ENCODE measurements around the gene SULT6B1. TPM values are rescaled to one million over a fixed set of nuclear protein-coding genes. Genes with fewer than 3 reads are reported as not detected.
"Not testable (repeated sequence)": the region's sequence is repeated elsewhere in the genome, so short reads cannot be mapped to it uniquely, and the experiment has no call there.

SULT6B1 gene, protein sequence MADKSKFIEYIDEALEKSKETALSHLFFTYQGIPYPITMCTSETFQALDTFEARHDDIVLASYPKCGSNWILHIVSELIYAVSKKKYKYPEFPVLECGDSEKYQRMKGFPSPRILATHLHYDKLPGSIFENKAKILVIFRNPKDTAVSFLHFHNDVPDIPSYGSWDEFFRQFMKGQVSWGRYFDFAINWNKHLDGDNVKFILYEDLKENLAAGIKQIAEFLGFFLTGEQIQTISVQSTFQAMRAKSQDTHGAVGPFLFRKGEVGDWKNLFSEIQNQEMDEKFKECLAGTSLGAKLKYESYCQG
- not detected in 2 replicates for total RNA-seq (2014; rRNA removed; shearing (Covaris generic))

DNA sequence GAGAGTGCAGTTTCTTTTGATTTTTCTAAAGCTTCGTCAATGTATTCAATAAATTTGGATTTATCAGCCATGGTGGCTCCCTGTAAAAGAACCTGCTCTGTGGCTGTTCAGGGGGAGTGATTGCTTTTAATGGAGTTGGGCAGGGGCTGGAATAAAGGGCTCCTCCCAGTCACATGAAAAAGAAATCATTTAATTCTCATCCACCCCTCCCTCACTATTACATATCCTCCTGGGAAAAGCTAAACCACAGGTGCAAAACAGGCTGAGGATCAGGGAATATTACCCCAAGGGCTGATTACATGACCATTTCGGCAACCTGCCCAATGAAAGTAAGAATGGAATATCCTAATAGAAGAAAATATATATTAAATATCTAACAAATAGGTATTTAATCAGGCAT, at the start of gene SULT6B1:
Gene SULT6B1 (minus strand): TSS at position 101 of the 400 bp plus-strand sequence. CDS start 30 bp downstream, at position 71.
- no peak for DNase-seq (ENCODE audit: low read depth)

DNA sequence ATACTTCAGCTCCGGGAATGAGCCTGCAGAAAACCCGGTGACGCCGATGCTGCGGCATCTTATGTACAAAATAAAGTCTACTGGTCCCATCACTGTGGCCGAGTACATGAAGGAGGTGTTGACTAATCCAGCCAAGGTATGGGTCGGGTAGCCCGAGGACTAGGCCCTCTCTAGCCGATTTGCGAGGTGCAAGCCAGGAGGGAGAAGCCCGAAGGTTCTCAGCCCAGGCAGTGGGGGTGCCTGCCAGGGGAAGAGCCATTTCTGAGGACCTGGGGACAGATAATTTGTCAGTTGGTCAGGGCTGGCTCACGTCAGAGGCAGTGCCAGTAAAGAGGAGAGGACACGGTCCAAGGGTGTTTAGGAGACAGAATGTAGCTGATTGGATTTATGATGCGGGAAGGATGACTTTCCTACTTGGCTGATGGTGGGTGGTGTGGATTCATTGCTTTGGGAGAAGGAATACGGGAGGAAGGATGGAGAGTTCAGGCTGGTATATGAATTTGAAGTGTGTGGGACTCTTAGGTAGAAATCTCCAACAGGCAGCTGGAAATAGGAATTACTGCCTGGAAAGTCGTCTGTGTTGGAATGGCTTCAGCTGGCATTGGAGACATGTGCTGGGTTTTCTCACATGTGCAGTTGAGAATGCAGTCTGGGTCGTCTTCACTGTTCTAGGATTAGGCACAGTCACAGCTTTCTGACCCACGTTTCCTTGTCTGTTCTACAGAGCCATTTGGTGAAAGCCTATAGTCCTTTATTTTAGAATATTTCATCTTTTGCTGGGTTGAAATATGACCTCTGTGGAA, 43.9 kb upstream of the SULT6B1 start:
- DNase-seq (ENCODE audit: low read depth), result peak; percentile 23

DNA sequence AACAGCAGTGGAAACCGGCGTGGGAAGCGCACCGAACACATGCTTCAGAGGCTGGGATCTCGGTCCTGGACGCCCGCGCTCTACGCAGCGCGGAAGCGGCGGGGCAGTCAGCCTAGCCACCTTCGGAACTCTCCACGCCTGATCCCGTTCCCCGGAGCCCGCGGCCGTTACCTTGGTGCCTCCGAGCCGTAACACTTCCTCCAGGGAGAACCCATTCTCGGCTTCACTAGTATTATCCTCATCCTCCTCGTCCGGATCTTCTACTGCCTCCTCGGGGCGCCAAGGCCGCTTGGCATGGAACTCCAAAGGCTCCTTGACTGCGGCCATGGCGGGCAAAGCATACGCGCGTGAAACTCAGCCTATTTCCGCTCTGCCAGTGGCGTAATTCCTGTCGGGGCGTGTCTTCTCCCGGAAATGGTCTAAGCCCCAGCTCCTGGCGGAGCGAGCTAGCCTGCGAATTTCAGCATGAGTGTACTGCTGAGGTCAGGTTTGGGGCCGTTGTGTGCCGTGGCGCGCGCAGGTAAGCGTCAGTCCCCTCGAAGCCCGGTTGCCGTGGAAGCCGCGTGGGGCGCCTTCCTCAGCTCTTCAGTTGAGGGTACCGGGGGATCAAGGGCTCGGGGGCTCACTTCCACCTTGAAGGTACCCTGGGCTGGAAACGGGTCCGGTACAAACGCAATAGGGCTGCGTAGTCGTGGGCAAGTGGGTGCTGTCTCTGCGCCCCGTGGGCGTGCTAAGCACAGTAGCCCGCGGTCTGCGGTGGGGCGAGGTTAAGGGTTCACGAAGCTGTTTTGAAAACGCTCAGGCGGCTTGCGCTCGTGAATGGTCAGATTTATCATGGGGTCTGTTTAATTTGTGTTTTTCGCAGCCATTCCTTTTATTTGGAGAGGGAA, 43.0 kb upstream of the SULT6B1 start, which contains the start of the genes CEBPZ and NDUFAF7:
Gene CEBPZ (minus strand): TSS at position 356 of the 890 bp plus-strand sequence. CDS start 29 bp downstream, at position 327.
Gene NDUFAF7 (plus strand): TSS at position 418 of the 890 bp plus-strand sequence. CDS start 48 bp downstream, at position 466.
- peak; percentile 94 for DNase-seq (ENCODE audit: low read depth)

DNA sequence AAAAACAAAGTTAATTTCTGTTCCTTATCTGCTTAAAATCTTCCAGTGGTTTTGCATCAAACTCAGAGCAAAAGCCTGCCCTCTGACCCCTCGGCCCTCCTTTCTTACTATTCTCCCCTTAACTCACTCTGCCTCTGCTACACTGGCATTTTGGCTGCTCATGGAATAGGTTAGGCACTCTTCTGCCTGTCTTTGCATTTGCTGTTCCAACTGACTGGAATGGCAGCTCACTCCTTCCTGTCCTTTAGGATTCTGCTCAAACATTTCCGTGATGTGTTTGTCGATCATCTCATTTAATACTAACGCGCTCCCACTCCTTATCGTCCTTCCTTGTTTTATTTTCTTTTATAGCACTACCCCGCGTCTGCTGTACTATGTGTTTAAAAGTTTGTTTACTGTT, 42.1 kb upstream of the SULT6B1 start:
- peak; percentile 14 for DNase-seq (ENCODE audit: low read depth)

DNA sequence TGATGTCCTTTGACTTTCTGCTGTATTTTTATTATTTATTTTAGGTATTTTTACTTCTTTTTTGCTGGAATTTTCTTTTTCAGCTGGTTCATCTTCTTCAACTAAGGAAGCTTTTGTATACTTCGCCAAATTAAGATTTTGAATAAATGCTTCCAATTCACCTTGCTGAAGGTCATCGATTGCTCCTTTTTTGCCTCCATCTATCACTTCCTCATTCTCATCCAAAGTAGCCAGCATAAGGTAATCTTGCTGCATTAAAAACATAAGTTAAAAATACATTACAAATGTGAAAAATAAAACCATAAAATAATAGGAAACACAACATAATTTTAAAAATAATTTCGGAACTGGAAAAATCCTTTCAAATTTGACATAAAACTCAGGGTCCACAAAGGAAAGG, 40.3 kb upstream of the SULT6B1 start:
- no peak for DNase-seq (ENCODE audit: low read depth)

DNA sequence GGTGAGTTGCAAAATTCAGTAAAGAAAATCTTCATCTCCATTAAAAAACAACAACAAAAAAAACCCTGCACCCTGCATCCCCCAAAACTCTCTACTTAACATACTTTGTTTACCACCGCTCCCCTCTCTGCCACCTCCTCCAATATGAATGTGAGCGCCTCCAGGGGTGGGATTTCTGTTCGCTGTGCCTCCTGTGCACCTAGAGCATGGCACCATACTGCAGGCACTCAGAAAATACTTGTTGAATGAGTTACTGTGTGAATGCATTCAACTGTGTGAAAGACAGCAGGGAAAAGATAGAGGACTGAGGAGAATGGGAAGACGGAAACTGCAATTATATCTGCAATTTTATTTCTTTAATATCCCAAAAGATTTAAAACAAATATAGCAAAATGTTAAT, 38.4 kb upstream of the SULT6B1 start:
- no peak for DNase-seq (ENCODE audit: low read depth)

DNA sequence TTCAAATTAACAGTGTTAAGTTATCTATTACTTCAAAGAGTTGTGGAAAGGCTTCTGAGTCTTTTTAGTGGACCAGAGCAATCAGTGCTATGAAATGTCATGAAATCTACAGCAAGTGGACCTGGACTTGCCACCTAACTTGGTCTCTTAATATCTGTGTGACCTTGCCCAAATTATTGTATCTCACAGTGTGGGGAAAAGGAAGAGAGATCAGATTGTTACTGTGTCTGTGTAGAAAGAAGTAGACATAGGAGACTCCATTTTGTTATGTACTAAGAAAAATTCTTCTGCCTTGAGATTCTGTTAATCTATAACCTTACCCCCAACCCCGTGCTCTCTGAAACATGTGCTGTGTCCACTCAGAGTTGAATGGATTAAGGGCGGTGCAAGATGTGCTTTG, 36.7 kb upstream of the SULT6B1 start:
- DNase-seq (ENCODE audit: low read depth), result not testable (repeated sequence)

DNA sequence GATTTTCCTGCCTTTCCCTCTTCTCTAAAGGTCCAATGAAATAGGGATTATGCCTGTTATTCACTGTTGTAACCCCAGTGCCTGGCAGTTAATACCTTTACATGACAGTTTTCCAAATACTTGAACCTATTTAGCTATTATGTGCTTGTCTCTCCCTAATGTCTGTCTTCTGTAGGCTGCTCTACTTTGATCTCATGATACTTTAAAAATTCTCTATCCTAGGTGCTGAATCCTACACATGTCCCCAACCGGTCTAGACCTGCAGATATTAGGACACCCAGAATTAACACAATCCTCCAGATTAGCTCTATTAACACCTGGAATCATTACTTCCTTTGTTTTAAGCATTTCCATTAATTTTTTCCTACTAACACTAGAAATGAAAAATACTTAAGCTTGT, 35.6 kb upstream of the SULT6B1 start:
- no peak for DNase-seq (ENCODE audit: low read depth)

DNA sequence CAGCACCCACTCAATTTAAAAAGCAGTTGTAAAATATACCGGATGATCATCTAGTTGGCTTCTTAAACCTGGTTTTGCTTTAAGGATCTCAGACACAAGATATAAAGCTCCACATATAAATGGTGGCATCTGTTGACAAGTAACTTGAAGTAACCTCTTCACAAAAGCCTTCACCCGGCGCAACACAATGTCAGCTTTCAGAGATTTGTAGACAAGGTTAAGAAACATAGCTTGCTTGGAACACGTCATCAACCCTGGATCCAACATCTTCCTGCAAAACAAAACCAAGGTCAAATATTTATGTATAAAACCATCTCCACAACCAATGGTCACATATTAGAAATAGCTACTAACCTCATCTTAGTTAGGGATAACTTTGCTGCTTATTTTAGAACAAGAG, 34.7 kb upstream of the SULT6B1 start:
- DNase-seq (ENCODE audit: low read depth), result no peak

DNA sequence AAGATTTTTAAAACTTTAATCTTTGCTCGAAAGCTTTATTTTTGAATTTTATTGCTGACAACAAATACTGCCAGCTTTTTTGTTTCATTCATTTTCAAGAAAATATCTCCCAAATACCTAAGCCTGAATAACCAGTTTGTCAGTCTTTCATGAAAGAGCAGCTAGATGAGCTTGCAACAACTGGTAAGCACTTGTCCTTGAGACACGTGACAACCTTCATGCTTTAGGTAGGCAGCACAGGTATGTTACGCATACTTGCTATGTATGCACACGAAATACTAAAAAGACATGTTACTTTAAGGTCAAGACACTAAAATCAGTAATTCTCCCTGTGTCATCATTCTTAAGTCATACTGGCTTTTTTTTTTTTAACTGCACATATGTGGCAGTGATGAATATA, 30.6 kb upstream of the SULT6B1 start:
- no peak for DNase-seq (ENCODE audit: low read depth)

DNA sequence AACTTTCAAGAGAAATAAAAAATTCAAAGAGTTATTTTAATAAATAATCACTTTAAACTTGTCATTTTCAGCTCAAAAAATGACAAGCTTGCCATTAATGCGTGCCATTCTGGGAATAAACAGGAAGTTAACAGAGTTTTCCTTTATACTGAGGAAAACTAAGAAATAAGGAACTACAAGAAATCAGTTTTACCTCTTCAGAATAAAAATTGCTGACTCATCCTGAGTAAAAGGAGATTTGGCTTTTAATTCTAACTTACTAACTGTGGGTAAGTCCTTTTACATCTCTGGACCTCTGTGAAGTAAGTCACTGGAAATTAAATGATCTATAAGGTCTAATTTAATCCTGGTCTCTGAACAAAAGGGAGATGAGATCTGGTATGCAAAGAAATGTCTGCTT, 26.8 kb upstream of the SULT6B1 start:
- DNase-seq (ENCODE audit: low read depth), result no peak

DNA sequence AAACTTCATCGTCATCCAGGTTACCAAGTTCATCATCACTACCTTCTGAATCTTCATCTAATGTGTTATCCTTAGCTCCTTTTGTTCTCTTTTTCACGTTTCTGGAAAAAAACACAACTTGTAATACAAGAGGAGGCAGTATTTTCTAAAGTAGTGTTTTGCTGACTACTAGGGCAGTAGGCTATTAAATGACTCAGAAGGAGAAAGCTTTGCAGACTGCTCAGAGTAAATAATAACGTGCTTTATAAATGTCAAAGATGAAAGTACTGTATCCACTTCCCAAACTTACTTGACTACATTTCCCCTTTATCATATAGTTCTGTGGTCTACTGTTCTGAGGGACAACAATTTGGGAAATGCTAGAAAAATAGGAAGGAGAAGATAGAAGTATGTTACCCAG, 23.5 kb upstream of the SULT6B1 start:
- no peak for DNase-seq (ENCODE audit: low read depth)

DNA sequence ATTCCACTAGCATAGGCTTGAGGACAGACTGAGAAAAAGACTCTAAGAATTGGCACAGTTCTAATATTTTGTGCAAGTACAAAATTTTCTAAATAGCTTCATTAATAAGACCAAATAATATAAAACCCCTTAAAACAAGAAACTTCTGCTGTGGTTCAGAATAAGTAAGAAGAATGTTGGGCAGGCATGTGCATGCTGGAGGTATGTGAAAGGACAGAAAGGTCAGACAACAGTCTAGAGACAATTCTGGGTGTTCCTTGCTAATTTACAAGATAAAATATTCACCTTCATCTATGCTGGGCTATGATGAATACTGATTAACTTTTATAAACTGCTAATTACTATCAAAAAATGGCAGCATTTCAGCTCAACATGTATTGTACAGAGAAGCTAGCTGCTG, 22.7 kb upstream of the SULT6B1 start:
- DNase-seq (ENCODE audit: low read depth), result no peak

DNA sequence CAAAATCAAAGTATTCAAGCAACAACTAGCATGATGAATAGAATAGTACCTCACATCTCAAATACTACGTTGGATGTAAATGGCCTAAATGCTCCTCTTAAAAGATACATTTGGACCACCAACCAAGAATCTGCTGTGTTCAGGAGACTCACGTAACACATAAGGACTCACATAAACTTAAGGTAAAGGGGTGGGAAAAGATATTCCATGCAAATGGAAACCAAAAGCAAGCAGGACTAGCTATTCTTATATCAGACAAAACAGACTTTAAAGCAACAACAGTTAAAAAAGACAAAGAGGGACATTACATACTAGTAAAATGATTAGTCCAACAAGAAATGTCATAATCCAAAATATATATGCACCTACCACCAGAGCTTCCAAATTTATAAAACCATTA, 18.3 kb upstream of the SULT6B1 start:
- DNase-seq (ENCODE audit: low read depth), result not testable (repeated sequence)

DNA sequence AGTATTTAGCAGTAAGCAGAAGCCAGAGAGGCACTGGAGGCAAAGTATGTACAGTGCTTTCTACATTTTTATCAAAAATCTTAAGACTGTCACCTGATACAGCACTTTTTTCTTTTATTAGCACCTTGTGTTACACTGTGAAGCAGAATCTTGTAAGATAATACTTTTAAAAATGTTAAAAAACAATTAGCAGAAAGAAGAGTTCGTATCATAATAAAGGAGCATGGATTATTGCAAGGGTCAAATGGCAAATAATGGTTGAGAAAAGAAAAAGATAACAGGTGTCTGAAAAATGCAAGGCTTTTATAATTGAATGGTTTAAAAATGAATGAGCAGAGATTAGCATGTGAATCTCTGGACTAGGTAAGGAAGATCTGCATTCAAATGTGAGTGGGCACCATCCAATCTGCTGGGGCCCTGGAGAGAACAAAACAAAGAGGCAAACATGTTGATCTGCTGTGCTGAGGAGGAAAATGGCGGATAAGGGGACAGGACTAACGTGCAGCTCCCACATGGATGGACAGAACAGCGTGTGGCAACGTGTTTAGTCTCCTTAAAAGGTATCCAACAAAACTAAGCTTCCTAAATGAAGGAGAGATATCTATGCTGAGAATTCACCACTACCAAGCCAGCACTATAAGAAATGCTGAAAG, 17.3 kb upstream of the SULT6B1 start:
- no peak for DNase-seq (ENCODE audit: low read depth)

DNA sequence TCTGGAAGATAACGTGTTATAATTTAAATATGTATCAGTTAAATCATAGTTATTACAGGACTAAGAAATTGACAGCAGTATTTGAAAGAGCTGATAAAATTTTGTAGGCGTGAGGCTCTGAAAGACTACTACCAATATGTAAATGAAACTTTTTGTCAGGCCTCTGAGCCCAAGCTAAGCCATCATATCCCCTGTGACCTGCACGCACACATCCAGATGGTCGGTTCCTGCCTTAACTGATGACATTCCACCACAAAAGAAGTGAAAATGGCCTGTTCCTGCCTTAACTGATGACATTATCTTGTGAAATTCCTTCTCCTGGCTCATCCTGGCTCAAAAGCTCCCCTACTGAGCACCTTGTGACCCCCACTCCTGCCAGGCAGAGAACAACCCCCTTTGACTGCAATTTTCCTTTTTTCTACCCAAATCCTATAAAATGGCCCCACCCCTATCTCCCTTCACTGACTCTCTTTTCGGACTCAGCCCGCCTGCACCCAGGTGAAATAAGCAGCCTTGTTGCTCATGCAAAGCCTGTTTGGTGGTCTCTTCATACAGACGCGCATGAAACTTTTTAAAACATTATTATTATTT, 16.7 kb upstream of the SULT6B1 start:
- DNase-seq (ENCODE audit: low read depth), result not testable (repeated sequence)

DNA sequence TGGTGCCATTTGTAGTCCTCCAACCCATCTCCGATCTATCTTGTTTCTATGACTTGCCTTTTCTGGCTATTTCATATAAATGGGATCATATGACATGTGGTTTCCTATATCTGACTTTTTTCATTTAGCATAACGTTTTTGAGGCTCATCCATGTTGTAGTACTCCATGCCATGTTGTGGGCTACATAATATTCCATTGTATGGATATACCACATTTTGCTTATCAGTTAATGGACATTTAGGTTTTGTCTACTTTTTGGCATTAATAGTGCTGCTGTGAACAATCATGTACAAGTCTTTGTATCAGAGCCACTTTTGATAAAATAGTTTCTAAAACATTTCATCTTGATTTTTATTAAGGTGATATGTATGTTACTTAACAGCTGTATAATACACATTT, 15.2 kb upstream of the SULT6B1 start:
- DNase-seq (ENCODE audit: low read depth), result no peak

DNA sequence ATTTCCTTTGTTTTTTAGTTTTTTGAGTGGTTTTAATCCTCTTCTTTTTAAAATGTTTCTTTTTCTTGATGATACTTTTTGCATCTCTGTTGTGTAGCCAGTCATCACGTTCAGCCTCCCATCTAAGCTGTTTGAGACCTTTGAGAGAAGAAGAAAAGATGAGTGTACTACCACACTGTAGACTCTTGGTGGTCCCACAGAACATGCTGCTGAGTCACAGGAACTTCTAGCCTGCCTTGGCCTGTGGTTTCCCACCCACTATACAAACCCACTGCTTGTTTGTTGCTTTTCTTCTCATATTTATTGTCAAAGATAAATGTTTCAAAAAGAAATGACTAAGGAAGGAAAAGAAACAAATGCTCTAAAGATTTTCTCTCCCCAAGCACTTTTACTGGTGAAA, 13.3 kb upstream of the SULT6B1 start:
- DNase-seq (ENCODE audit: low read depth), result peak; percentile 27

DNA sequence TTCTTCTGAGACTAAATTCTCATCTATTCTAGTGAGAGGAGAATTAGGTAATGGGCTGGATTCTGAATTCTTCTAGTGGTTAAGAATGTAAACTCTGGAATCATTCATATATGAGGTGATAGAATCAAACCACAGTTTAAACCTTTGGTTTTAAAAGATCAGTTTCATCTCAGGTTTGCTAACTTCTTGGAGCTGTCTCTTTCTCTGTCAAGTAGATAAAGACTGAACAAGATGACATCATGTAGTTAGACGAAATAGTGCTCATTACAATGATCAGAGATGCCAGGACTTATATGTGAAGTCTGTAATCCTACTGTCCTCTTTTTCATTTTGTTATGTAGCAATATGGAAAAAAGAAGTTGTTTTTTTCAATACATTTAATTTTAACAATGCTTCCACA, 12.7 kb upstream of the SULT6B1 start:
- DNase-seq (ENCODE audit: low read depth), result no peak

DNA sequence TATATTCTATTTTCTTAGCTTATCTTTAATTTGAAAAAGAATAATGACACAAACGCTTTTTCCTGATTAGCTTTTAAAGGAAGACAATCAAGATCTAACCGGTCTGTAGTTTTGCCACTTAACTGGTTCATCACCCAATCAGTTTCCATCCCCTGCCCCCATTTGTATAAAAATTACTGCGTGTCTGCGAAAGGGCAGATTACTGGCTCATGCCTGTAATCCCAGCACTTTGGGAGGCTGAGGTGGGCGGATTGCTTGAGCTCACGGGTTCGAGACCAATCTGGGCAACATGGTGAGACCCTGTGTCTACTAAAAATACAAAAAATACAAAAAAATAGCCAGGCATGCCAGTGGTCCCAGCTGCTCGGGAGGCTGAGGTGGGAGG, 10.2 kb upstream of the SULT6B1 start:
- no peak for DNase-seq (ENCODE audit: low read depth)

Measured in Daoy (cell line).